ENCODE measurements around the gene LRRC51. TPM values are rescaled to one million over a fixed set of nuclear protein-coding genes. Genes with fewer than 3 reads are reported as not detected.
A peak's percentile ranks its signal among the peaks of the same experiment; 100 is the strongest.

Gene LRRC51
- total and polyA plus RNA-seq, 2 donors (not counting 3 experiments of a cell fraction or from before 2014, with no cell fraction given) = 3.5 to 6.1 TPM

DNA sequence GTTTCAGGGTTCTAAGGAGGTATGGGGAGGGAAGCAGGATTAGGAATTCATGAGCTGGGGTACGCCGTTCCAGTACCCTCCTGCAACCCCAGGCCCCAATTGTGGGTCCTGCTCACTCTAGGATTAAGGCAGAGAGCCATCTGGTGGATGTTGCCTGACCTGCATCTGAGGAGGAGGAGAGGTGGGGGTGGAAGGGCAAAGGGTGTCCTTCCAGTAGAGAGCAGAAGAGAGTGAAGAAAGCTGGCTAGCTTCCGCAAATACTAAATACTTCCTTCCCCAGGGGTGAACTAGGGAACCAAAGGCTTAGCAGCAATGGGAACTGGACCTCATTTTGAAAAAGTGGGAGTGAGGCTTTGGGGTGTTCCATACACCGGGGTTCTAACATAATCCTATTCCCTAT lies 10.6 kb downstream of the LRRC51 start:
- Histone ChIP-seq H3K4me3 (replicated peaks in 1 of 3; ENCODE audit: insufficient read depth in 1 of 3, low read depth in 1 of 3, low read length in 3 of 3) (no peak overlapping the region), H4K20me1 (replicated peaks; ENCODE audit: control insufficient read depth, extremely low read depth, insufficient read depth, low read length) (no peaks in the 10 kb centered on the region), H3K9me3 (replicated peaks; ENCODE audit: control insufficient read depth, insufficient read depth, low read length) (no peaks in the 10 kb centered on the region), H3K4me1 (ENCODE audit: control insufficient read depth, extremely low read depth, insufficient read depth, low read length) (peaks cover 3% of the 10 kb centered on the region), H3K27me3 (ENCODE audit: control insufficient read depth in 2 of 2, insufficient read depth in 2 of 2, low read length in 2 of 2) (no peaks in the 10 kb centered on the region), H3K4me2 (ENCODE audit: insufficient read depth, low read length) (no peak overlapping the region), H3K79me2 (ENCODE audit: control insufficient read depth, insufficient read depth, low read length) (no peaks in the 10 kb centered on the region), H3K27ac (ENCODE audit: insufficient read depth, low read depth, low read length) (no peak overlapping the region), H3K9ac (replicated peaks; ENCODE audit: extremely low read depth, insufficient read depth, low read length) (no peak overlapping the region), H3K9me1 (replicated peaks; ENCODE audit: control insufficient read depth, extremely low read depth, insufficient read depth, low read length) (no peaks in the 10 kb centered on the region), H3K36me3 (ENCODE audit: control insufficient read depth in 2 of 2, extremely low read depth in 1 of 2, insufficient read depth in 2 of 2, low read length in 2 of 2) (peaks cover 0 to 4% of the 10 kb centered on the region in 2 experiments), H2AFZ (ENCODE audit: low read depth, low read length) (no peak overlapping the region)
- DNase-seq (ENCODE audit: low read depth, low spot score) (peak; percentile 73), FAIRE-seq (peak; percentile 81)
- ChIA-PET POLR2A (no interaction called here), CTCF (interaction anchor here (0.5 to 7.8 kb wide), 30 partner anchors 9 to 340 kb away, joined by 3 to 402 read pairs (median 5); partner anchors contain the start of genes ANAPC15, IL18BP, INPPL1 and LRRC51)
- no TSS peak for BruUV-seq (replicated peaks)
- intact Hi-C loops (cut with micrococcal nuclease) = loop anchor here (1.0 kb wide), 2 partner anchors 11 to 66 kb away; partner anchors contain the start of genes LRRC51 and NUMA1
- dilution Hi-C loops (cut with MboI; ENCODE audit: extremely low pct_ligation_motif_present, low sequenced_read_pairs) = no loop called here
- TF ChIP-seq GATA2 (IDR thresholded peaks at IDR 0.05; ENCODE audit: insufficient read depth, insufficient read length, low read depth, low read length) = no peak
- TF ChIP-seq MYC (IDR thresholded peaks at IDR 0.05; ENCODE audit: low read depth, low read length) = no peak
- TF ChIP-seq FOS (IDR thresholded peaks at IDR 0.05; ENCODE audit: borderline replicate concordance, insufficient read depth, low read length) = no peak
- TF ChIP-seq EZH2 (IDR thresholded peaks at IDR 0.05; ENCODE audit: borderline replicate concordance, low read depth, low read length, severe bottlenecking) = no peak
- TF ChIP-seq JUN (IDR thresholded peaks at IDR 0.05; ENCODE audit: borderline replicate concordance, insufficient read depth, insufficient read length, low read depth) = no peak
- TF ChIP-seq, protein P1, sequence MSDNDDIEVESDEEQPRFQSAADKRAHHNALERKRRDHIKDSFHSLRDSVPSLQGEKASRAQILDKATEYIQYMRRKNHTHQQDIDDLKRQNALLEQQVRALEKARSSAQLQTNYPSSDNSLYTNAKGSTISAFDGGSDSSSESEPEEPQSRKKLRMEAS (IDR thresholded peaks at IDR 0.05; ENCODE audit: insufficient read depth, insufficient read length) = no peak
- TF ChIP-seq, protein P2, sequence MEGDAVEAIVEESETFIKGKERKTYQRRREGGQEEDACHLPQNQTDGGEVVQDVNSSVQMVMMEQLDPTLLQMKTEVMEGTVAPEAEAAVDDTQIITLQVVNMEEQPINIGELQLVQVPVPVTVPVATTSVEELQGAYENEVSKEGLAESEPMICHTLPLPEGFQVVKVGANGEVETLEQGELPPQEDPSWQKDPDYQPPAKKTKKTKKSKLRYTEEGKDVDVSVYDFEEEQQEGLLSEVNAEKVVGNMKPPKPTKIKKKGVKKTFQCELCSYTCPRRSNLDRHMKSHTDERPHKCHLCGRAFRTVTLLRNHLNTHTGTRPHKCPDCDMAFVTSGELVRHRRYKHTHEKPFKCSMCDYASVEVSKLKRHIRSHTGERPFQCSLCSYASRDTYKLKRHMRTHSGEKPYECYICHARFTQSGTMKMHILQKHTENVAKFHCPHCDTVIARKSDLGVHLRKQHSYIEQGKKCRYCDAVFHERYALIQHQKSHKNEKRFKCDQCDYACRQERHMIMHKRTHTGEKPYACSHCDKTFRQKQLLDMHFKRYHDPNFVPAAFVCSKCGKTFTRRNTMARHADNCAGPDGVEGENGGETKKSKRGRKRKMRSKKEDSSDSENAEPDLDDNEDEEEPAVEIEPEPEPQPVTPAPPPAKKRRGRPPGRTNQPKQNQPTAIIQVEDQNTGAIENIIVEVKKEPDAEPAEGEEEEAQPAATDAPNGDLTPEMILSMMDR (IDR thresholded peaks at IDR 0.05; ENCODE audit: extremely low read depth in 1 of 2, insufficient read depth in 1 of 2, low read depth in 1 of 2, low read length in 2 of 2) = peak; percentile 84 to 87
- TF ChIP-seq POLR2A (IDR thresholded peaks at IDR 0.05; ENCODE audit: low read depth, low read length) = no peak
- peak; percentile 14 for TF ChIP-seq POLR2AphosphoS5 (IDR thresholded peaks at IDR 0.05; ENCODE audit: insufficient read depth, low read depth, low read length)

All from endothelial cell of umbilical vein (primary cell).